CD8-positive, alpha-beta memory T cell (primary cell): ENCODE measurements around the gene TBX10. TPM values are rescaled to one million over a fixed set of nuclear protein-coding genes. Genes with fewer than 3 reads are reported as not detected.
"Not testable (repeated sequence)": the region's sequence is repeated elsewhere in the genome, so short reads cannot be mapped to it uniquely, and the experiment has no call there.

Experiments
- CTCF ChIA-PET: fragments of 350-600 bp; sonication (Branson Sonifier 250); formaldehyde crosslinking; loops from one replicate; lab custom pipeline; 2021; ENCODE audit warnings: antibody characterized with exemption; lab: Charles Lee
- POLR2A ChIA-PET: fragments of 350-600 bp; sonication (Branson Sonifier 250); formaldehyde crosslinking; loops from one replicate; lab custom pipeline; 2021; ENCODE audit warnings: antibody characterized with exemption; lab: Charles Lee
- DNase-seq, 5 donors: peaks; one replicate each; pipeline versions ENCODE4 v3.0.0 to v3.0.0-alpha.2; 2020 to 2022; ENCODE audit warnings: mixed read lengths in 1 of 5
- H3K27ac ChIP-seq: one replicate; pipeline ENCODE4 v1.7.0; 2013; ENCODE audit warnings: low read depth, mild to moderate bottlenecking, low read length, moderate library complexity
- H3K27me3 ChIP-seq: 2 replicates; pipeline ENCODE4 v1.7.0; 2013; ENCODE audit warnings: low read length, mild to moderate bottlenecking; ENCODE audit not compliant: insufficient read depth, poor library complexity, severe bottlenecking
- H3K36me3 ChIP-seq: 2 replicates; pipeline ENCODE4 v1.7.0; 2013; ENCODE audit warnings: mild to moderate bottlenecking, low read length, moderate library complexity; ENCODE audit not compliant: insufficient read depth
- H3K4me1 ChIP-seq: 2 replicates; pipeline ENCODE4 v1.7.0; 2013; ENCODE audit warnings: mild to moderate bottlenecking, low read length, moderate library complexity; ENCODE audit not compliant: insufficient read depth
- H3K4me3 ChIP-seq: 2 replicates; pipeline ENCODE4 v1.7.0; 2013; ENCODE audit warnings: mild to moderate bottlenecking, low read length
- H3K9me3 ChIP-seq: 2 replicates; pipeline ENCODE4 v1.7.0; 2013; ENCODE audit warnings: mild to moderate bottlenecking, low read length
- H3K27ac Mint-ChIP-seq, 8 donors: one replicate each; pipeline ENCODE4 v1.8.0; 2020 to 2021; ENCODE audit warnings: mixed read lengths in 8 of 8, mild to moderate bottlenecking in 6 of 8, inconsistent platforms in 3 of 8, moderate library complexity in 3 of 8
- H3K27me3 Mint-ChIP-seq, 2 donors: one replicate each; pipeline ENCODE4 v1.8.0; 2020 to 2021; ENCODE audit warnings: mixed read lengths in 2 of 2, mild to moderate bottlenecking in 1 of 2, moderate library complexity in 1 of 2
- H3K36me3 Mint-ChIP-seq, 3 donors: one replicate each; pipeline ENCODE4 v1.8.0; 2020 to 2021; ENCODE audit warnings: mixed read lengths in 3 of 3, inconsistent platforms in 1 of 3, mild to moderate bottlenecking in 1 of 3
- H3K4me1 Mint-ChIP-seq, 3 donors: one replicate each; pipeline ENCODE4 v1.8.0; 2020 to 2021; ENCODE audit warnings: mixed read lengths in 3 of 3, inconsistent platforms in 1 of 3, mild to moderate bottlenecking in 1 of 3
- H3K4me3 Mint-ChIP-seq, 7 donors: one replicate each; pipeline ENCODE4 v1.8.0; 2020 to 2021; ENCODE audit warnings: mixed read lengths in 7 of 7, mild to moderate bottlenecking in 6 of 7, moderate library complexity in 4 of 7, inconsistent platforms in 2 of 7
- H3K9me3 Mint-ChIP-seq, 5 donors: one replicate each; pipeline ENCODE4 v1.8.0; 2020 to 2022; ENCODE audit warnings: mixed read lengths in 5 of 5, mild to moderate bottlenecking in 3 of 5, moderate library complexity in 2 of 5, inconsistent platforms in 1 of 5
- polyA plus RNA-seq: library from polyadenylated mRNA; unstranded; fragments of 300-500 nt; fragmentation: Illumina TruSeq; gene quantifications from one replicate; pipeline ENCODE4 v1.2.3, GENCODE V29; 2021
- total RNA-seq, 2 experiments: library from RNA; stranded (reverse); gene quantifications; one replicate each; pipeline ENCODE4 v1.2.3, GENCODE V29; 2021

TBX10 gene
- total and polyA plus RNA-seq, 3 experiments from 2014 or later, result not detected

- H3K36me3 Mint-ChIP-seq, result not testable (repeated sequence)
Observed at GRCh38 chr11:67597963-67598362, 41.6 kb downstream of the TBX10 start.

GRCh38 chr11:67597458-67597857, 42.1 kb downstream of the TBX10 start:
- CTCF ChIA-PET, result interaction anchor here (1.6 kb wide), 1 partner anchor 17 kb away, joined by 3 read pairs; no protein-coding TSS in a partner anchor
- POLR2A ChIA-PET, H3K4me3 ChIP-seq, H3K27me3 ChIP-seq, H3K36me3 ChIP-seq, H3K27ac ChIP-seq, H3K27ac Mint-ChIP-seq, H3K4me1 ChIP-seq, H3K9me3 ChIP-seq, H3K4me3 Mint-ChIP-seq, DNase-seq, H3K9me3 Mint-ChIP-seq, H3K36me3 Mint-ChIP-seq, H3K27me3 Mint-ChIP-seq, H3K4me1 Mint-ChIP-seq: not testable (repeated sequence)

More at GRCh38 chr11:67597963-67598362, 41.6 kb downstream of the TBX10 start:
- DNase-seq, POLR2A ChIA-PET, H3K4me3 Mint-ChIP-seq, H3K4me1 Mint-ChIP-seq, CTCF ChIA-PET, H3K9me3 ChIP-seq, H3K4me3 ChIP-seq, H3K36me3 ChIP-seq, H3K27ac ChIP-seq, H3K27ac Mint-ChIP-seq, H3K9me3 Mint-ChIP-seq, H3K4me1 ChIP-seq, H3K27me3 ChIP-seq: not testable (repeated sequence)
- H3K27me3 Mint-ChIP-seq, result peaks cover 12 to 14% of the 10 kb centered on the region in 2 donors

GRCh38 chr11:67596753-67597300, 42.7 kb downstream of the TBX10 start:
- Mint-ChIP-seq H3K27me3 (peaks cover 8 to 9% of the 10 kb centered on the region in 2 donors), H3K4me1 (no peaks in the 10 kb centered on the region)

GRCh38 chr11:67594480-67594879, 45.1 kb downstream of the TBX10 start:
- Histone ChIP-seq H3K27me3 (no peaks in the 10 kb centered on the region), H3K4me3 (no peak overlapping the region), H3K27ac (no peak overlapping the region), H3K36me3 (no peaks in the 10 kb centered on the region), H3K4me1 (no peaks in the 10 kb centered on the region), H3K9me3 (no peaks in the 10 kb centered on the region)
- no peaks in the 10 kb centered on the region for H3K36me3 Mint-ChIP-seq
- ChIA-PET POLR2A (interaction anchor here (0.7 kb wide), 1 partner anchor 18 kb away, joined by 4 read pairs; no protein-coding TSS in a partner anchor), CTCF (interaction anchor here (1.0 kb wide), 1 partner anchor 20 kb away, joined by 3 read pairs; no protein-coding TSS in a partner anchor)
- DNase-seq, result no peak
- no peak overlapping the region for H3K4me3 Mint-ChIP-seq
- H3K4me1 Mint-ChIP-seq, result no peaks in the 10 kb centered on the region
- H3K27ac Mint-ChIP-seq, result no peak overlapping the region
- H3K27me3 Mint-ChIP-seq, result no peaks in the 10 kb centered on the region
- H3K9me3 Mint-ChIP-seq, result no peaks in the 10 kb centered on the region

More at GRCh38 chr11:67596753-67597300, 42.7 kb downstream of the TBX10 start:
- Mint-ChIP-seq H3K27ac (no peak overlapping the region), H3K9me3 (no peaks in the 10 kb centered on the region), H3K36me3 (no peaks in the 10 kb centered on the region), H3K4me3 (no peak overlapping the region)
- POLR2A ChIA-PET, result no interaction called here
- Histone ChIP-seq H3K4me3 (no peak overlapping the region), H3K27ac (no peak overlapping the region), H3K36me3 (no peaks in the 10 kb centered on the region), H3K4me1 (no peaks in the 10 kb centered on the region), H3K9me3 (no peaks in the 10 kb centered on the region), H3K27me3 (no peaks in the 10 kb centered on the region)
- CTCF ChIA-PET, result interaction anchor here (1.6 kb wide), 1 partner anchor 18 kb away, joined by 3 read pairs; no protein-coding TSS in a partner anchor
- DNase-seq, result no peak

- H3K27ac Mint-ChIP-seq, result peak overlapping the region in 1 of 8 donors; percentile 42
- no peaks in the 10 kb centered on the region for H3K36me3 Mint-ChIP-seq
- no peaks in the 10 kb centered on the region for H3K9me3 Mint-ChIP-seq
- CTCF ChIA-PET, result no interaction called here
- no peaks in the 10 kb centered on the region for H3K27me3 Mint-ChIP-seq
- H3K4me3 Mint-ChIP-seq, result no peak overlapping the region
- Histone ChIP-seq H3K27me3 (no peaks in the 10 kb centered on the region), H3K9me3 (no peaks in the 10 kb centered on the region), H3K4me3 (no peak overlapping the region), H3K36me3 (no peaks in the 10 kb centered on the region), H3K27ac (no peak overlapping the region), H3K4me1 (no peaks in the 10 kb centered on the region)
- no peak for DNase-seq
- POLR2A ChIA-PET, result no interaction called here
- H3K4me1 Mint-ChIP-seq, result no peaks in the 10 kb centered on the region
Observed at GRCh38 chr11:67593565-67593905, 46.0 kb downstream of the TBX10 start.

- CTCF ChIA-PET, result no interaction called here
- Mint-ChIP-seq H3K9me3 (no peaks in the 10 kb centered on the region), H3K4me1 (no peaks in the 10 kb centered on the region), H3K27ac (peak overlapping the region in 2 of 8 donors; percentile 42 to 64), H3K4me3 (no peak overlapping the region), H3K27me3 (no peaks in the 10 kb centered on the region), H3K36me3 (peaks cover 0 to 2% (median 0%) of the 10 kb centered on the region in 3 donors)
- Histone ChIP-seq H3K27ac (no peak overlapping the region), H3K4me1 (no peaks in the 10 kb centered on the region), H3K4me3 (no peak overlapping the region), H3K27me3 (no peaks in the 10 kb centered on the region), H3K36me3 (no peaks in the 10 kb centered on the region), H3K9me3 (no peaks in the 10 kb centered on the region)
- DNase-seq, result no peak
- POLR2A ChIA-PET, result interaction anchor here (0.6 kb wide), 1 partner anchor 917 kb away, joined by 3 read pairs; no protein-coding TSS in a partner anchor
Observed at GRCh38 chr11:67592880-67593564, 46.5 kb downstream of the TBX10 start.

- POLR2A ChIA-PET, H3K4me1 ChIP-seq, DNase-seq, H3K9me3 Mint-ChIP-seq, H3K4me3 Mint-ChIP-seq, H3K27me3 Mint-ChIP-seq, H3K4me3 ChIP-seq, H3K27ac ChIP-seq, H3K36me3 ChIP-seq, CTCF ChIA-PET, H3K27me3 ChIP-seq, H3K9me3 ChIP-seq: not testable (repeated sequence)
- peaks cover 11 to 18% (median 16%) of the 10 kb centered on the region in 3 donors for H3K4me1 Mint-ChIP-seq
- H3K36me3 Mint-ChIP-seq, result peaks cover 0 to 11% (median 3%) of the 10 kb centered on the region in 3 donors
- peak overlapping the region in 2 of 8 donors; percentile 4 to 61 for H3K27ac Mint-ChIP-seq
Observed at GRCh38 chr11:67588899-67589415, 50.6 kb downstream of the TBX10 start.

- CTCF ChIA-PET, result no interaction called here
- Mint-ChIP-seq H3K4me1 (peaks cover 13 to 22% (median 20%) of the 10 kb centered on the region in 3 donors), H3K4me3 (no peak overlapping the region), H3K36me3 (peaks cover 0 to 11% (median 3%) of the 10 kb centered on the region in 3 donors), H3K27ac (peak overlapping the region in 4 of 8 donors; percentile 33 to 83 (median 46)), H3K27me3 (no peaks in the 10 kb centered on the region), H3K9me3 (no peaks in the 10 kb centered on the region)
- no peak overlapping the region for H3K27ac ChIP-seq
- H3K36me3 ChIP-seq, result no peaks in the 10 kb centered on the region
- DNase-seq, result no peak
- peaks cover 10% of the 10 kb centered on the region for H3K4me1 ChIP-seq
- POLR2A ChIA-PET, result no interaction called here
- H3K27me3 ChIP-seq, result no peaks in the 10 kb centered on the region
- no peak overlapping the region for H3K4me3 ChIP-seq
- H3K9me3 ChIP-seq, result no peaks in the 10 kb centered on the region
Observed at GRCh38 chr11:67588136-67588503, 51.4 kb downstream of the TBX10 start.
